Measurements from ENCODE around the gene LTBP3. TPM values are rescaled to one million over a fixed set of nuclear protein-coding genes. Genes with fewer than 3 reads are reported as not detected.

The LTBP3 gene
- total RNA-seq, 1 donor from 2014 or later: 96.9 TPM

GRCh38 chr11:65503949-65504673, 54.0 kb downstream of the LTBP3 start:
- H3K4me1 Mint-ChIP-seq: peaks cover 52% of the 10 kb centered on the region
- peak; percentile 69 for DNase-seq
- no peaks in the 10 kb centered on the region for H3K9me3 Mint-ChIP-seq
- no peak overlapping the region for H3K4me3 Mint-ChIP-seq
- H3K27me3 Mint-ChIP-seq: no peaks in the 10 kb centered on the region
- intact Hi-C loops (cut with micrococcal nuclease): no loop called here
- peaks cover 36% of the 10 kb centered on the region for H3K36me3 Mint-ChIP-seq (ENCODE audit: low read depth)
- peak overlapping the region; percentile 72 for H3K27ac Mint-ChIP-seq

DNA sequence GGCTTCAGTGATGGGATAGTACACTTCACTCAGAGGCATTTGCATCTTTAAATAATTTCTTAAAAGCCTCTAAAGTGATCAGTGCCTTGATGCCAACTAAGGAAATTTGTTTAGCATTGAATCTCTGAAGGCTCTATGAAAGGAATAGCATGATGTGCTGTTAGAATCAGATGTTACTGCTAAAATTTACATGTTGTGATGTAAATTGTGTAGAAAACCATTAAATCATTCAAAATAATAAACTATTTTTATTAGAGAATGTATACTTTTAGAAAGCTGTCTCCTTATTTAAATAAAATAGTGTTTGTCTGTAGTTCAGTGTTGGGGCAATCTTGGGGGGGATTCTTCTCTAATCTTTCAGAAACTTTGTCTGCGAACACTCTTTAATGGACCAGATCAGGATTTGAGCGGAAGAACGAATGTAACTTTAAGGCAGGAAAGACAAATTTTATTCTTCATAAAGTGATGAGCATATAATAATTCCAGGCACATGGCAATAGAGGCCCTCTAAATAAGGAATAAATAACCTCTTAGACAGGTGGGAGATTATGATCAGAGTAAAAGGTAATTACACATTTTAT, 54.7 kb downstream of the LTBP3 start:
- no peak for DNase-seq
- peak overlapping the region; percentile 67 for H3K27ac Mint-ChIP-seq
- H3K27me3 Mint-ChIP-seq: no peaks in the 10 kb centered on the region
- peaks cover 55% of the 10 kb centered on the region for H3K4me1 Mint-ChIP-seq
- no peaks in the 10 kb centered on the region for H3K9me3 Mint-ChIP-seq
- peaks cover 36% of the 10 kb centered on the region for H3K36me3 Mint-ChIP-seq (ENCODE audit: low read depth)
- intact Hi-C loops (cut with micrococcal nuclease): no loop called here
- H3K4me3 Mint-ChIP-seq: no peak overlapping the region

- Mint-ChIP-seq H3K4me1 (peaks cover 49% of the 10 kb centered on the region), H3K36me3 (ENCODE audit: low read depth) (peaks cover 36% of the 10 kb centered on the region), H3K4me3 (no peak overlapping the region), H3K9me3 (no peaks in the 10 kb centered on the region), H3K27ac (no peak overlapping the region), H3K27me3 (no peaks in the 10 kb centered on the region)
- intact Hi-C loops (cut with micrococcal nuclease): no loop called here
- DNase-seq: peak; percentile 71
These were observed 55.4 kb downstream of the LTBP3 start for GRCh38 chr11:65502555-65503367.

- Mint-ChIP-seq H3K36me3 (ENCODE audit: low read depth) (peaks cover 36% of the 10 kb centered on the region), H3K4me1 (peaks cover 44% of the 10 kb centered on the region), H3K27me3 (no peaks in the 10 kb centered on the region), H3K9me3 (no peaks in the 10 kb centered on the region), H3K27ac (no peak overlapping the region), H3K4me3 (no peak overlapping the region)
- intact Hi-C loops (cut with micrococcal nuclease): no loop called here
- no peak for DNase-seq
These were observed 55.9 kb downstream of the LTBP3 start for GRCh38 chr11:65502274-65502554.

DNA sequence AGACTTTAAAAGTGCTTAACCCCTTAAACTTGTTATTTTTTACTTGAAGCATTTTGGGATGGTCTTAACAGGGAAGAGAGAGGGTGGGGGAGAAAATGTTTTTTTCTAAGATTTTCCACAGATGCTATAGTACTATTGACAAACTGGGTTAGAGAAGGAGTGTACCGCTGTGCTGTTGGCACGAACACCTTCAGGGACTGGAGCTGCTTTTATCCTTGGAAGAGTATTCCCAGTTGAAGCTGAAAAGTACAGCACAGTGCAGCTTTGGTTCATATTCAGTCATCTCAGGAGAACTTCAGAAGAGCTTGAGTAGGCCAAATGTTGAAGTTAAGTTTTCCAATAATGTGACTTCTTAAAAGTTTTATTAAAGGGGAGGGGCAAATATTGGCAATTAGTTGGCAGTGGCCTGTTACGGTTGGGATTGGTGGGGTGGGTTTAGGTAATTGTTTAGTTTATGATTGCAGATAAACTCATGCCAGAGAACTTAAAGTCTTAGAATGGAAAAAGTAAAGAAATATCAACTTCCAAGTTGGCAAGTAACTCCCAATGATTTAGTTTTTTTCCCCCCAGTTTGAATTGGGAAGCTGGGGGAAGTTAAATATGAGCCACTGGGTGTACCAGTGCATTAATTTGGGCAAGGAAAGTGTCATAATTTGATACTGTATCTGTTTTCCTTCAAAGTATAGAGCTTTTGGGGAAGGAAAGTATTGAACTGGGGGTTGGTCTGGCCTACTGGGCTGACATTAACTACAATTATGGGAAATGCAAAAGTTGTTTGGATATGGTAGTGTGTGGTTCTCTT, 56.5 kb downstream of the LTBP3 start:
- peaks cover 44% of the 10 kb centered on the region for H3K4me1 Mint-ChIP-seq
- H3K27ac Mint-ChIP-seq: no peak overlapping the region
- no peaks in the 10 kb centered on the region for H3K9me3 Mint-ChIP-seq
- DNase-seq: peak; percentile 69
- intact Hi-C loops (cut with micrococcal nuclease): no loop called here
- no peaks in the 10 kb centered on the region for H3K27me3 Mint-ChIP-seq
- H3K36me3 Mint-ChIP-seq (ENCODE audit: low read depth): peaks cover 31% of the 10 kb centered on the region
- H3K4me3 Mint-ChIP-seq: no peak overlapping the region

GRCh38 chr11:65501186-65501471, 57.0 kb downstream of the LTBP3 start:
- H3K27me3 Mint-ChIP-seq: no peaks in the 10 kb centered on the region
- intact Hi-C loops (cut with micrococcal nuclease): no loop called here
- H3K36me3 Mint-ChIP-seq (ENCODE audit: low read depth): peaks cover 26% of the 10 kb centered on the region
- no peak overlapping the region for H3K4me3 Mint-ChIP-seq
- DNase-seq: peak; percentile 57
- H3K9me3 Mint-ChIP-seq: no peaks in the 10 kb centered on the region
- no peak overlapping the region for H3K27ac Mint-ChIP-seq
- H3K4me1 Mint-ChIP-seq: peaks cover 43% of the 10 kb centered on the region

DNA sequence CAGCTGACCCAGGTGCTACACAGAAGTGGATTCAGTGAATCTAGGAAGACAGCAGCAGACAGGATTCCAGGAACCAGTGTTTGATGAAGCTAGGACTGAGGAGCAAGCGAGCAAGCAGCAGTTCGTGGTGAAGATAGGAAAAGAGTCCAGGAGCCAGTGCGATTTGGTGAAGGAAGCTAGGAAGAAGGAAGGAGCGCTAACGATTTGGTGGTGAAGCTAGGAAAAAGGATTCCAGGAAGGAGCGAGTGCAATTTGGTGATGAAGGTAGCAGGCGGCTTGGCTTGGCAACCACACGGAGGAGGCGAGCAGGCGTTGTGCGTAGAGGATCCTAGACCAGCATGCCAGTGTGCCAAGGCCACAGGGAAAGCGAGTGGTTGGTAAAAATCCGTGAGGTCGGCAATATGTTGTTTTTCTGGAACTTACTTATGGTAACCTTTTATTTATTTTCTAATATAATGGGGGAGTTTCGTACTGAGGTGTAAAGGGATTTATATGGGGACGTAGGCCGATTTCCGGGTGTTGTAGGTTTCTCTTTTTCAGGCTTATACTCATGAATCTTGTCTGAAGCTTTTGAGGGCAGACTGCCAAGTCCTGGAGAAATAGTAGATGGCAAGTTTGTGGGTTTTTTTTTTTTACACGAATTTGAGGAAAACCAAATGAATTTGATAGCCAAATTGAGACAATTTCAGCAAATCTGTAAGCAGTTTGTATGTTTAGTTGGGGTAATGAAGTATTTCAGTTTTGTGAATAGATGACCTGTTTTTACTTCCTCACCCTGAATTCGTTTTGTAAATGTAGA, 57.6 kb downstream of the LTBP3 start:
- Mint-ChIP-seq H3K27ac (no peak overlapping the region), H3K9me3 (no peaks in the 10 kb centered on the region), H3K4me1 (peaks cover 39% of the 10 kb centered on the region), H3K36me3 (ENCODE audit: low read depth) (peaks cover 20% of the 10 kb centered on the region), H3K4me3 (no peak overlapping the region), H3K27me3 (no peaks in the 10 kb centered on the region)
- peak; percentile 84 for DNase-seq
- intact Hi-C loops (cut with micrococcal nuclease): no loop called here

GRCh38 chr11:65499713-65500386, 58.3 kb downstream of the LTBP3 start:
- H3K27me3 Mint-ChIP-seq: no peaks in the 10 kb centered on the region
- no peaks in the 10 kb centered on the region for H3K9me3 Mint-ChIP-seq
- peaks cover 15% of the 10 kb centered on the region for H3K36me3 Mint-ChIP-seq (ENCODE audit: low read depth)
- H3K4me3 Mint-ChIP-seq: no peak overlapping the region
- DNase-seq: no peak
- intact Hi-C loops (cut with micrococcal nuclease): loop anchor here (1.0 to 2.0 kb wide), 2 partner anchors 70 to 75 kb away; partner anchors contain the start of gene ZNRD2
- no peak overlapping the region for H3K27ac Mint-ChIP-seq
- H3K4me1 Mint-ChIP-seq: peaks cover 34% of the 10 kb centered on the region

DNA sequence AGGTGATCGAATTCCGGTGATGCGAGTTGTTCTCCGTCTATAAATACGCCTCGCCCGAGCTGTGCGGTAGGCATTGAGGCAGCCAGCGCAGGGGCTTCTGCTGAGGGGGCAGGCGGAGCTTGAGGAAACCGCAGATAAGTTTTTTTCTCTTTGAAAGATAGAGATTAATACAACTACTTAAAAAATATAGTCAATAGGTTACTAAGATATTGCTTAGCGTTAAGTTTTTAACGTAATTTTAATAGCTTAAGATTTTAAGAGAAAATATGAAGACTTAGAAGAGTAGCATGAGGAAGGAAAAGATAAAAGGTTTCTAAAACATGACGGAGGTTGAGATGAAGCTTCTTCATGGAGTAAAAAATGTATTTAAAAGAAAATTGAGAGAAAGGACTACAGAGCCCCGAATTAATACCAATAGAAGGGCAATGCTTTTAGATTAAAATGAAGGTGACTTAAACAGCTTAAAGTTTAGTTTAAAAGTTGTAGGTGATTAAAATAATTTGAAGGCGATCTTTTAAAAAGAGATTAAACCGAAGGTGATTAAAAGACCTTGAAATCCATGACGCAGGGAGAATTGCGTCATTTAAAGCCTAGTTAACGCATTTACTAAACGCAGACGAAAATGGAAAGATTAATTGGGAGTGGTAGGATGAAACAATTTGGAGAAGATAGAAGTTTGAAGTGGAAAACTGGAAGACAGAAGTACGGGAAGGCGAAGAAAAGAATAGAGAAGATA, 59.0 kb downstream of the LTBP3 start, which contains the start of gene MALAT1:
MALAT1 (plus strand) TSS at position 69 of the 736 bp plus-strand sequence.
- no peaks in the 10 kb centered on the region for H3K27me3 Mint-ChIP-seq
- intact Hi-C loops (cut with micrococcal nuclease): loop anchor here (1.0 to 2.0 kb wide), 2 partner anchors 71 to 76 kb away; partner anchors contain the start of gene ZNRD2
- H3K9me3 Mint-ChIP-seq: no peaks in the 10 kb centered on the region
- H3K27ac Mint-ChIP-seq: no peak within 1 kb of the TSS
- H3K4me1 Mint-ChIP-seq: peaks cover 33% of the 10 kb centered on the region
- no peak within 1 kb of the TSS for H3K4me3 Mint-ChIP-seq
- H3K36me3 Mint-ChIP-seq (ENCODE audit: low read depth): peaks cover 11% of the 10 kb centered on the region
- peak; percentile 99 for DNase-seq

DNA sequence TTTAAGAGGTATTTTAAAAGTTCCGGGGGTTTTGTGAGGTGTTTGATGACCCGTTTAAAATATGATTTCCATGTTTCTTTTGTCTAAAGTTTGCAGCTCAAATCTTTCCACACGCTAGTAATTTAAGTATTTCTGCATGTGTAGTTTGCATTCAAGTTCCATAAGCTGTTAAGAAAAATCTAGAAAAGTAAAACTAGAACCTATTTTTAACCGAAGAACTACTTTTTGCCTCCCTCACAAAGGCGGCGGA, 59.5 kb downstream of the LTBP3 start:
- H3K27me3 Mint-ChIP-seq: no peaks in the 10 kb centered on the region
- H3K9me3 Mint-ChIP-seq: no peaks in the 10 kb centered on the region
- no peak overlapping the region for H3K27ac Mint-ChIP-seq
- no peak overlapping the region for H3K4me3 Mint-ChIP-seq
- intact Hi-C loops (cut with micrococcal nuclease): loop anchor here (2.0 kb wide), 1 partner anchor 76 kb away; no protein-coding TSS in a partner anchor
- DNase-seq: no peak
- H3K4me1 Mint-ChIP-seq: peaks cover 36% of the 10 kb centered on the region
- peaks cover 6% of the 10 kb centered on the region for H3K36me3 Mint-ChIP-seq (ENCODE audit: low read depth)

GRCh38 chr11:65498042-65498726, 60.0 kb downstream of the LTBP3 start:
- H3K27ac Mint-ChIP-seq: no peak overlapping the region
- no peaks in the 10 kb centered on the region for H3K27me3 Mint-ChIP-seq
- H3K9me3 Mint-ChIP-seq: no peaks in the 10 kb centered on the region
- peak; percentile 90 for DNase-seq
- intact Hi-C loops (cut with micrococcal nuclease): loop anchor here (2.0 kb wide), 1 partner anchor 77 kb away; no protein-coding TSS in a partner anchor
- H3K36me3 Mint-ChIP-seq (ENCODE audit: low read depth): peaks cover 3% of the 10 kb centered on the region
- no peak overlapping the region for H3K4me3 Mint-ChIP-seq
- H3K4me1 Mint-ChIP-seq: peaks cover 39% of the 10 kb centered on the region
